Left lung (tissue), 10 donors: ENCODE measurements around the gene TASL. TPM values are rescaled to one million over a fixed set of nuclear protein-coding genes. Genes with fewer than 3 reads are reported as not detected.
A peak's percentile ranks its signal among the peaks of the same experiment; 100 is the strongest.

ENCODE experiments used
- ATAC-seq: fragments of 200-7000 bp; cut with Tn5 transposase; one replicate; pipeline ENCODE4 v1.9.1; 2020; ENCODE audit warnings: moderate library complexity
- DNase-seq, 4 donors: peaks; one replicate each; pipeline ENCODE4 v3.0.0-alpha.2; 2013 to 2020
- H3K27ac ChIP-seq, 2 donors: fragments of 200-600 bp; sonication (generic) in 1 of 2; one replicate each; pipeline versions ENCODE4 v1.5.0 to v1.8.0; 2020 to 2021
- H3K27me3 ChIP-seq, 2 donors: fragments of 200-600 bp; sonication (generic) in 1 of 2; one replicate each; pipeline versions ENCODE4 v1.5.0 to v1.8.0; 2020 to 2021
- H3K36me3 ChIP-seq, 2 donors: fragments of 200-600 bp; sonication (generic) in 1 of 2; one replicate each; pipeline versions ENCODE4 v1.5.0 to v1.8.0; 2020 to 2021
- H3K4me1 ChIP-seq, 2 donors: fragments of 200-600 bp; one replicate each; pipeline ENCODE4 v1.8.0; 2021
- H3K4me3 ChIP-seq, 2 donors: fragments of 200-600 bp; sonication (generic) in 1 of 2; one replicate each; pipeline versions ENCODE4 v1.5.0 to v1.8.0; 2020 to 2021; ENCODE audit warnings: mild to moderate bottlenecking in 1 of 2
- H3K9me3 ChIP-seq, 2 donors: fragments of 200-600 bp; sonication (generic) in 1 of 2; one replicate each; pipeline versions ENCODE4 v1.5.0 to v1.8.0; 2020 to 2021
- intact Hi-C, 2 donors: fragments of 100-400 bp; cut with DNase I; formaldehyde crosslinking; loops; one replicate each; pipeline versions ENCODE4 v1.11.2 to v1.14.2; 2022
- polyA plus RNA-seq, 6 donors: library from polyadenylated mRNA; unstranded; fragments of 120-200 nt; gene quantifications; one replicate each; pipeline ENCODE4 v1.2.1, GENCODE V29; 2013; ENCODE audit not compliant: insufficient read length in 6 of 6
- total RNA-seq, 2 donors: library from RNA; stranded (reverse); fragmentation: NEBNext Ultra II Directional; extraction: Animal tissue kit (Norgen Biotek cat#: 25700); gene quantifications; one replicate each; pipeline ENCODE4 v1.2.1, GENCODE V29; 2021
- TF ChIP-seq, protein P1 (sequence below), 2 donors: fragments of 200-600 bp; sonication (generic) in 1 of 2; IDR thresholded peaks; one replicate each; pipeline versions ENCODE4 v1.5.0 to v1.8.0; 2021; ENCODE audit warnings: antibody characterized with exemption in 2 of 2
- donor health status: DM: no; HTN: yes; CAD: no.
- donor health status: DM: no; HTN: no; CAD: no.

TASL gene
- total and polyA plus RNA-seq, 8 donors = 0.82 to 6.2 (median 1.2) TPM

- ATAC-seq (no peak), DNase-seq (no peak)
- Histone ChIP-seq H3K9me3 (no peaks in the 10 kb centered on the region), H3K27me3 (no peaks in the 10 kb centered on the region), H3K27ac (no peak overlapping the region), H3K4me1 (no peaks in the 10 kb centered on the region), H3K36me3 (no peaks in the 10 kb centered on the region), H3K4me3 (no peak overlapping the region)
- intact Hi-C loops = no loop called here
- TF ChIP-seq, protein P1, sequence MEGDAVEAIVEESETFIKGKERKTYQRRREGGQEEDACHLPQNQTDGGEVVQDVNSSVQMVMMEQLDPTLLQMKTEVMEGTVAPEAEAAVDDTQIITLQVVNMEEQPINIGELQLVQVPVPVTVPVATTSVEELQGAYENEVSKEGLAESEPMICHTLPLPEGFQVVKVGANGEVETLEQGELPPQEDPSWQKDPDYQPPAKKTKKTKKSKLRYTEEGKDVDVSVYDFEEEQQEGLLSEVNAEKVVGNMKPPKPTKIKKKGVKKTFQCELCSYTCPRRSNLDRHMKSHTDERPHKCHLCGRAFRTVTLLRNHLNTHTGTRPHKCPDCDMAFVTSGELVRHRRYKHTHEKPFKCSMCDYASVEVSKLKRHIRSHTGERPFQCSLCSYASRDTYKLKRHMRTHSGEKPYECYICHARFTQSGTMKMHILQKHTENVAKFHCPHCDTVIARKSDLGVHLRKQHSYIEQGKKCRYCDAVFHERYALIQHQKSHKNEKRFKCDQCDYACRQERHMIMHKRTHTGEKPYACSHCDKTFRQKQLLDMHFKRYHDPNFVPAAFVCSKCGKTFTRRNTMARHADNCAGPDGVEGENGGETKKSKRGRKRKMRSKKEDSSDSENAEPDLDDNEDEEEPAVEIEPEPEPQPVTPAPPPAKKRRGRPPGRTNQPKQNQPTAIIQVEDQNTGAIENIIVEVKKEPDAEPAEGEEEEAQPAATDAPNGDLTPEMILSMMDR (IDR thresholded peaks at IDR 0.05) = no peak
These were observed 44.3 kb downstream of the TASL start for GRCh38 chrX:30533266-30533665.

DNA sequence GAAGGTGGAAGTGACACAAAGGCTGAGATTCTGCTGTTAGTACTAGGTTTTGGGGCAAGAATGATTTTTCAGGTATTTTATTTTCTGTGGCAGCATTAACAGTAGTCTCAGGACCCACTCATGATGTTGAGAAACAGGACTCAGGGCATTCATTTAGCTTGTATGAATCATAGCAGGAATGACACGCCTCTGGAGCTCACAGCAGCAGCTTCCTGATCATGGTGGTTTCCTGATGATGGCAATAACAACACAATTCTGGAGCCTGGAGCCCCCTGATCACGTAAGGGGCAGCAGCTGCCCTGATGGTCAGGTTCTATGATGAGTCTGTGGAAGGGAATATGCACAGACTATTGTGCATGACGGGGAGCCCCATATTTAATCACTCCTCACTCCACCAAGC, 47.0 kb downstream of the TASL start:
- TF ChIP-seq, protein P1 (IDR thresholded peaks at IDR 0.05) = no peak
- Histone ChIP-seq H3K4me1 (no peaks in the 10 kb centered on the region), H3K36me3 (no peaks in the 10 kb centered on the region), H3K4me3 (no peak overlapping the region), H3K27me3 (no peaks in the 10 kb centered on the region), H3K9me3 (no peaks in the 10 kb centered on the region), H3K27ac (no peak overlapping the region)
- DNase-seq (no peak), ATAC-seq (peak; percentile 23)
- intact Hi-C loops = no loop called here

DNA sequence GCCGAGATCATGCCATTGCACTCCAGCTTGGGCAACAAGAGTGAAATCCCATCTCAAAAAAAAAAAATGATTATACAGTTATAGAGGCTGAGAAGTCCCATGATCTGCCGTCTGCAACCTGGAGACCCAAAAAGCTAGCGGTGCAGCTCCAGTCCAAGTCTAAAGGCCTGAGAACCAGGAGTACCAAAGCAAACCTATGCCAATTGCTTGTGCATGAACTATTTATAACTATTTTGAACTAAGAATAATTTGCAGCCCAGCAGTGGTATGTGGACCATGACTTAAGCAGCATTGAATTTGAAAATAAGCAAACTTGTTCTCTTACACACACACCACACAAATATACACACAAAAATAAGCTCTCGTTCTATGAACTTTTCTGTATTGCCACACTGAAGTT, 51.8 kb downstream of the TASL start:
- ATAC-seq (no peak), DNase-seq (no peak)
- intact Hi-C loops = no loop called here

GRCh38 chrX:30521440-30522182, 56.0 kb downstream of the TASL start:
- Histone ChIP-seq H3K36me3 (no peaks in the 10 kb centered on the region), H3K4me1 (no peaks in the 10 kb centered on the region), H3K27me3 (no peaks in the 10 kb centered on the region), H3K4me3 (no peak overlapping the region), H3K9me3 (no peaks in the 10 kb centered on the region), H3K27ac (no peak overlapping the region)
- DNase-seq = no peak
- TF ChIP-seq, protein P1 (IDR thresholded peaks at IDR 0.05) = no peak
- ATAC-seq = no peak
- intact Hi-C loops = no loop called here

More for the DNA sequence above, 51.8 kb downstream of the TASL start:
- no peak overlapping the region for H3K27ac ChIP-seq
- H3K27me3 ChIP-seq = no peaks in the 10 kb centered on the region
- H3K4me1 ChIP-seq = no peaks in the 10 kb centered on the region
- H3K4me3 ChIP-seq = no peak overlapping the region
- TF ChIP-seq, protein P1 (IDR thresholded peaks at IDR 0.05) = no peak
- no peaks in the 10 kb centered on the region for H3K36me3 ChIP-seq
- no peaks in the 10 kb centered on the region for H3K9me3 ChIP-seq

DNA sequence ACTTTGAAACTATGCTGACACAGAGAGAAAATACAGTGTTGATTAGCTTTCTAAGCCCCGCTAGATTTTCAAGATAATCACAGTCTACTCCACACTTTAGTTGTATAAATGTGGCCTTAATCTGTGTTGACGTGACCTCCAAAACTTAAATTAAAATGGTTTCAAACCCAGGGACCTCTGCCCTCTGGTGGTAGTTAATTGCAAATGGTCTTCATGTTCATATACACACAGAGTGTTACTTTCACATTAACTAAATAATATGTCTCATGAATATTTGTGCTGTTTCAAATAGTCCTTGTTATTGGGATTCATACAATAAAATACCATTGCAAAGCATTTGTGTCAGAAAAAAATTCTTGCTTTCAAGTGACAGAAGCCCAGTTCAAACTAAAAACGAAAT, 64.3 kb downstream of the TASL start:
- no peak overlapping the region for H3K27ac ChIP-seq
- DNase-seq (no peak), ATAC-seq (no peak)
- intact Hi-C loops = no loop called here
- no peak overlapping the region for H3K4me3 ChIP-seq
- H3K9me3 ChIP-seq = no peaks in the 10 kb centered on the region
- H3K27me3 ChIP-seq = no peaks in the 10 kb centered on the region
- no peaks in the 10 kb centered on the region for H3K4me1 ChIP-seq
- TF ChIP-seq, protein P1 (IDR thresholded peaks at IDR 0.05) = peak; percentile 28
- H3K36me3 ChIP-seq = no peaks in the 10 kb centered on the region

Other genes with a start within 250 kb of the TASL start
- 10 to 100 TPM; 27.9 to 65.9 TPM for gene GK, start 75.7 kb upstream of the TASL start, total RNA-seq
- gene GK, start 75.7 kb upstream of the TASL start, polyA plus RNA-seq = 10 to 100 TPM in 2 of 6 donors, 1 to 10 TPM in 4; 7.1 to 10.5 (median 9.4) TPM